BLaER1 (cell line): ENCODE results near the gene PTPRE.

Source experiments
- H3K27ac ChIP-seq: shearing (Covaris generic); formaldehyde crosslinking; 2 replicates; pipeline ENCODE4 v1.8.1; 2022
- H3K27me3 ChIP-seq: shearing (Covaris generic); formaldehyde crosslinking; 2 replicates; pipeline ENCODE4 v1.8.1; 2022
- H3K36me3 ChIP-seq: shearing (Covaris generic); formaldehyde crosslinking; 2 replicates; pipeline ENCODE4 v1.8.1; 2022
- H3K4me1 ChIP-seq: shearing (Covaris generic); formaldehyde crosslinking; 2 replicates; pipeline ENCODE4 v1.8.1; 2022
- H3K4me2 ChIP-seq: shearing (Covaris generic); formaldehyde crosslinking; 2 replicates; pipeline ENCODE4 v1.8.1; 2022
- H3K4me3 ChIP-seq: shearing (Covaris generic); formaldehyde crosslinking; 2 replicates; pipeline ENCODE4 v1.8.1; 2022
- H3K9ac ChIP-seq: shearing (Covaris generic); formaldehyde crosslinking; 2 replicates; pipeline ENCODE4 v1.8.1; 2022
- H3K9me3 ChIP-seq: shearing (Covaris generic); formaldehyde crosslinking; 2 replicates; pipeline ENCODE4 v1.8.1; 2022
- H4K20me1 ChIP-seq: shearing (Covaris generic); formaldehyde crosslinking; 2 replicates; pipeline ENCODE4 v1.8.1; 2022
- Cebpa-rat ChIP-seq: shearing (Covaris generic); IDR thresholded peaks from 2 replicates; pipeline ENCODE4 v1.8.1; 2022

PTPRE gene

GRCh38 chr10:128046156-128046952 lies 139.5 kb downstream of the PTPRE start:
- Histone ChIP-seq H4K20me1 (peaks cover 13% of the 10 kb centered on the region), H3K4me3 (peak overlapping the region; percentile 85), H3K36me3 (peaks cover 20% of the 10 kb centered on the region), H3K4me1 (peaks cover 75% of the 10 kb centered on the region), H3K27ac (peak overlapping the region; percentile 90), H3K9me3 (no peaks in the 10 kb centered on the region), H3K27me3 (no peaks in the 10 kb centered on the region), H3K4me2 (peak overlapping the region; percentile 93), H3K9ac (peak overlapping the region; percentile 92)
- no peak for TF ChIP-seq Cebpa-rat

- peak overlapping the region; percentile 90 for H3K27ac ChIP-seq
These were observed 140.0 kb downstream of the PTPRE start for GRCh38 chr10:128046953-128047290.

GRCh38 chr10:128047351-128047750 lies 140.4 kb downstream of the PTPRE start:
- no peak for TF ChIP-seq Cebpa-rat
- Histone ChIP-seq H3K4me2 (peak overlapping the region; percentile 93), H3K27ac (peak overlapping the region; percentile 90), H3K4me1 (peaks cover 75% of the 10 kb centered on the region), H3K9me3 (no peaks in the 10 kb centered on the region), H4K20me1 (peaks cover 23% of the 10 kb centered on the region), H3K4me3 (peak overlapping the region; percentile 85), H3K36me3 (peaks cover 30% of the 10 kb centered on the region), H3K27me3 (no peaks in the 10 kb centered on the region), H3K9ac (peak overlapping the region; percentile 92)

More at GRCh38 chr10:128046953-128047290, 140.0 kb downstream of the PTPRE start:
- Histone ChIP-seq H3K4me2 (peak overlapping the region; percentile 93), H3K4me3 (peak overlapping the region; percentile 85), H3K9me3 (no peaks in the 10 kb centered on the region), H3K36me3 (peaks cover 25% of the 10 kb centered on the region), H3K4me1 (peaks cover 75% of the 10 kb centered on the region), H3K27me3 (no peaks in the 10 kb centered on the region), H4K20me1 (peaks cover 19% of the 10 kb centered on the region), H3K9ac (peak overlapping the region; percentile 92)
- no peak for TF ChIP-seq Cebpa-rat

GRCh38 chr10:128047991-128048818 lies 141.3 kb downstream of the PTPRE start:
- TF ChIP-seq Cebpa-rat: peak; percentile 70
- H3K4me2 ChIP-seq: peak overlapping the region; percentile 93

GRCh38 chr10:128048819-128049210 lies 141.9 kb downstream of the PTPRE start:
- Histone ChIP-seq H3K27ac (peak overlapping the region; percentile 90), H3K9ac (peak overlapping the region; percentile 92), H4K20me1 (peaks cover 37% of the 10 kb centered on the region), H3K4me1 (peaks cover 83% of the 10 kb centered on the region), H3K9me3 (no peaks in the 10 kb centered on the region), H3K36me3 (peaks cover 44% of the 10 kb centered on the region), H3K4me2 (peak overlapping the region; percentile 93), H3K27me3 (no peaks in the 10 kb centered on the region), H3K4me3 (peak overlapping the region; percentile 85)
- no peak for TF ChIP-seq Cebpa-rat

More at GRCh38 chr10:128047991-128048818, 141.3 kb downstream of the PTPRE start:
- H3K4me3 ChIP-seq: peak overlapping the region; percentile 85
- H4K20me1 ChIP-seq: peaks cover 32% of the 10 kb centered on the region
- H3K9ac ChIP-seq: peak overlapping the region; percentile 92
- H3K27ac ChIP-seq: peak overlapping the region; percentile 90
- H3K4me1 ChIP-seq: peaks cover 77% of the 10 kb centered on the region
- no peaks in the 10 kb centered on the region for H3K9me3 ChIP-seq
- H3K27me3 ChIP-seq: no peaks in the 10 kb centered on the region
- peaks cover 38% of the 10 kb centered on the region for H3K36me3 ChIP-seq

- peak overlapping the region; percentile 85 for H3K4me3 ChIP-seq
- H3K9ac ChIP-seq: peak overlapping the region; percentile 92
- no peaks in the 10 kb centered on the region for H3K9me3 ChIP-seq
- H3K4me2 ChIP-seq: peak overlapping the region; percentile 93
- H3K36me3 ChIP-seq: peaks cover 51% of the 10 kb centered on the region
- H4K20me1 ChIP-seq: peaks cover 43% of the 10 kb centered on the region
- no peak for TF ChIP-seq Cebpa-rat
- H3K27me3 ChIP-seq: no peaks in the 10 kb centered on the region
- H3K27ac ChIP-seq: peak overlapping the region; percentile 90
- peaks cover 84% of the 10 kb centered on the region for H3K4me1 ChIP-seq
These were observed 142.6 kb downstream of the PTPRE start for GRCh38 chr10:128049226-128050120.

GRCh38 chr10:128050121-128050516 lies 143.2 kb downstream of the PTPRE start:
- Histone ChIP-seq H3K9ac (no peak overlapping the region), H3K27me3 (no peaks in the 10 kb centered on the region), H3K36me3 (peaks cover 57% of the 10 kb centered on the region), H3K4me1 (peaks cover 84% of the 10 kb centered on the region), H3K4me2 (peak overlapping the region; percentile 93), H4K20me1 (peaks cover 50% of the 10 kb centered on the region), H3K9me3 (no peaks in the 10 kb centered on the region), H3K4me3 (peak overlapping the region; percentile 85), H3K27ac (no peak overlapping the region)
- no peak for TF ChIP-seq Cebpa-rat

- H3K27ac ChIP-seq: peak overlapping the region; percentile 54
- peak overlapping the region; percentile 48 for H3K9ac ChIP-seq
- H3K36me3 ChIP-seq: peaks cover 66% of the 10 kb centered on the region
- H3K9me3 ChIP-seq: no peaks in the 10 kb centered on the region
- TF ChIP-seq Cebpa-rat: no peak
- peak overlapping the region; percentile 85 for H3K4me3 ChIP-seq
- no peaks in the 10 kb centered on the region for H3K27me3 ChIP-seq
- peaks cover 81% of the 10 kb centered on the region for H3K4me1 ChIP-seq
- H3K4me2 ChIP-seq: peak overlapping the region; percentile 93
- peaks cover 58% of the 10 kb centered on the region for H4K20me1 ChIP-seq
These were observed 144.0 kb downstream of the PTPRE start for GRCh38 chr10:128050936-128051335.

GRCh38 chr10:128051548-128051947 lies 144.6 kb downstream of the PTPRE start:
- Histone ChIP-seq H4K20me1 (peaks cover 64% of the 10 kb centered on the region), H3K4me1 (peaks cover 79% of the 10 kb centered on the region), H3K27me3 (no peaks in the 10 kb centered on the region), H3K4me3 (no peak overlapping the region; the same call in 1 of the 2 replicates), H3K9ac (peak overlapping the region; percentile 48; the same call in 1 of the 2 replicates), H3K36me3 (peaks cover 72% of the 10 kb centered on the region), H3K9me3 (no peaks in the 10 kb centered on the region), H3K27ac (peak overlapping the region; percentile 54), H3K4me2 (peak overlapping the region; percentile 93)
- TF ChIP-seq Cebpa-rat: no peak
